ENCODE measurements around the gene RPL13A.
A peak's percentile ranks its signal among the peaks of the same experiment; 100 is the strongest.

The RPL13A gene

GRCh38 chr19:49512970-49513745 lies 25.8 kb downstream of the RPL13A start:
- peak in 1 of 2 experiments; percentile 49 for DNase-seq

- no peak for DNase-seq
Observed at GRCh38 chr19:49513746-49514118, 26.3 kb downstream of the RPL13A start.

GRCh38 chr19:49514151-49514550 lies 26.7 kb downstream of the RPL13A start:
- DNase-seq, result no peak

DNA sequence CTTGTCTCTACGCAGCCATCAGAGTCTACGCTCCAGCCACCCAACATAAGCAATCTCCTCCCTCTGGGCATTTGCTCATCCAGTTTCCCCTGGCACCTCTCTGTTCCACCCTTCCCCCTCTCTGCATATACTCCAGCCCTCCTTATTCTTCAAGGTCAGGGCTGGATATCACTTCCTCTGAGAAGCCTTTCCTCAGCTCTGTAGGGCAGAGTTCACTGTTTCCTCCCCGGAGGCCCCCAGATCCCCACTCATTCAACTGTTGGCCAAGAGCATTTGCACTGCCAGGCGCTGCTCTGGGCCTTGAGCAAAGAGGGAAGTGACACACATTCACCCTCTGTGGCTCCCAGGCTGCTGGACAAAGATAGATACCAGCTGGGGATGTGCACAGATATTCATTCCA lies 28.4 kb downstream of the RPL13A start:
- no peak for DNase-seq

DNA sequence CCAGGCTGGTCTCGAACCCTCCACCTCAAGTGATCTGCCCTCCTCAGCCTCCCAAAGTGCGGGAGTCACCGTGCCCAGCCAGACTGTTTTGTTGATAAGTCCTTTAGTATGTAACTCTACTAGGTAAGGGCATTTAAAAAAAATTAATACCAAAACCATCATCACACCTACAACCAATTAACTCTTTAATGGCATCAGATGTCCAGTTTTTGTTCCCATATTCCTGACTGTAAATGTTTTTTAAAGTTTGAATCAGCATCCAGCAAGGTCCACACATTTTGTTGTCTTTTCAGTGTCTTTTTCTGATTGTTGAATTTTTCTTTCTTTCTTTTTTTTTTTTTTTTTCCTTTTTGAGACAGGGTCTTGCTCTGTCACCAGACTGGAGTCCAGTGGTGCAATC lies 30.6 kb downstream of the RPL13A start:
- DNase-seq, result no peak

DNA sequence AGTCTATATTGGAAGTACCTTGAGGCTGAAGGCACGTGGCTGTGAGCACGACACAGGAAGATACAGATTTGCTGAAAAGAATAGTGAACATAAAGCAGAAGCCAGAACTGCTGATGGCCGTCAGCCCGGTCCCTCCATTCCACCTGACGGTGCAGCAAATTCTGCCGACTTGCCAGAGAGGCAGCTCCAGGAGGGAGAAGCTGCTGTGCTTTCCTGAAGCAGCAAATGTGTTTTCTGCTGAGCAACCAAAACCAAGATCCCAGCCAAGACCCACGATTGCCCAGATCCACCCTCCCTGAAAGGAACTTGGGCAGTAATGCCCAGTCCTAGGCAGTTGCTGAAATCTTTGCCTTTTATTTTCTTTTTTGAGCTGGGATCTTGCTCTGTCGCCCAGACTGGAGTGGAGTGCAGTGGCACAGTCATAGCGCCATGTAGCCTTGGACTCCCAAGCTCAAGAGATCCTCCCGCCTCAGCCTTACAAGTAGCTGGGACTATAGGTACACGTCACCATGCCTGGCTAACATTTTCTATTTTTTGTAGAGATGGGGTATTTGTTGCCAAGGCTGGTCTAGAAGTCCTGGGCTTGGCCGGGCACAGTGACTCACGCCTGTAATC lies 33.4 kb downstream of the RPL13A start:
- no peak for DNase-seq

DNA sequence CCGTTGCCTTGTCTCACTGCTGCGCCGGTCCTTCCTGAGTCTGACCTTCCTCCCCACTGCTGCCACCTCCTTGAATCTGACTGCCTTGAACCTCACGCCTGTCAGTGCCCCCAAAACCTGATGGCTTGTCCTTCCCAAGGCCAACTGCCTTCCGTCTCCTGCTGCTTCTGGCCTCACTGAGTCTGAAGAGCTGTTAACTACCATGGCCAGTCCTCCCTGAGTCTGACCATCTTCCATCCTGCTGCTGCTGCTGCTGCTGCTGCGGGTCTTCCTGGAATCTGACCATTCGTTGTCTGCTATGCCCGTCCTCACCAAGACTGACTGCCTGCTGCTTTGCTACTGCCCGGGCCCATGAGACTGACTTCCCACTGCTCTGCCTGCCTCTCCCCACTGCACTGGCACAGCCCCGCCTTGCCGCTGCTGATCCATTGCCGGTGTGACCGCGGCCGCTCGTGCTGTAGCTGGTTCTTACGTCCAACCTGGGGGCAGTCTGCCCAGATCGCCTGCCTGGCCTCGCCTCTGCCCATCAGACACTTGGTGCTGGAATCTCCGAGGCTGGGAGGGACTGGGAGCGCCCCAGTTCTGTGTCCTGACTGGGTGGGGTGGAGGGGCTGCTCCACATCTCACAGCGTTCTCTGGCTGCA lies 37.5 kb downstream of the RPL13A start:
- no peak for DNase-seq

- DNase-seq, result no peak
Observed at GRCh38 chr19:49528211-49528771, 40.9 kb downstream of the RPL13A start.

GRCh38 chr19:49530708-49531107 lies 43.3 kb downstream of the RPL13A start:
- no peak for DNase-seq

- peak; percentile 86 for DNase-seq
Observed at GRCh38 chr19:49533551-49534488, 46.4 kb downstream of the RPL13A start.

- DNase-seq, result peak in 1 of 2 experiments; percentile 42
Observed at GRCh38 chr19:49534632-49535385, 47.4 kb downstream of the RPL13A start.

- no peak for DNase-seq
Observed at GRCh38 chr19:49536921-49537462, 49.6 kb downstream of the RPL13A start.

DNA sequence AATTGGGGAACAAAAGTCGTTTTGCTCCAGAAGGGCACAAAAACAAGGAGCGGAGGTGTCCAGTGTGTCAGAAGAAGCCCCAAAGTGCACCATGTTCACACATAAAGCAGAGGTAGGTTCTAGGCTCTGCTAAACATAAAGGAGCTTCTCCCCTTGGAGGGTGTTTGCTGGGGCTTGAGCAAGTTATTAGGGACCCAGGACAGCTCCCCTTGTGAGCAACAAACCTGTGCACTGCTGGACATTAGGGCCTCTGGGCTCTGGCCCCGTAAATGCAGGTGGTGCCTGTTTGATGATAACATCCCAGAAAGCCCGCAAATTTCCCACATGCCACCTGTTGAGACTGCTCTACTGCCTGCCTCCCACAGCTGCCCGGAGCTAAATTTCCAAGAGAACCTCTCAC lies 51.2 kb downstream of the RPL13A start:
- DNase-seq, result no peak

DNA sequence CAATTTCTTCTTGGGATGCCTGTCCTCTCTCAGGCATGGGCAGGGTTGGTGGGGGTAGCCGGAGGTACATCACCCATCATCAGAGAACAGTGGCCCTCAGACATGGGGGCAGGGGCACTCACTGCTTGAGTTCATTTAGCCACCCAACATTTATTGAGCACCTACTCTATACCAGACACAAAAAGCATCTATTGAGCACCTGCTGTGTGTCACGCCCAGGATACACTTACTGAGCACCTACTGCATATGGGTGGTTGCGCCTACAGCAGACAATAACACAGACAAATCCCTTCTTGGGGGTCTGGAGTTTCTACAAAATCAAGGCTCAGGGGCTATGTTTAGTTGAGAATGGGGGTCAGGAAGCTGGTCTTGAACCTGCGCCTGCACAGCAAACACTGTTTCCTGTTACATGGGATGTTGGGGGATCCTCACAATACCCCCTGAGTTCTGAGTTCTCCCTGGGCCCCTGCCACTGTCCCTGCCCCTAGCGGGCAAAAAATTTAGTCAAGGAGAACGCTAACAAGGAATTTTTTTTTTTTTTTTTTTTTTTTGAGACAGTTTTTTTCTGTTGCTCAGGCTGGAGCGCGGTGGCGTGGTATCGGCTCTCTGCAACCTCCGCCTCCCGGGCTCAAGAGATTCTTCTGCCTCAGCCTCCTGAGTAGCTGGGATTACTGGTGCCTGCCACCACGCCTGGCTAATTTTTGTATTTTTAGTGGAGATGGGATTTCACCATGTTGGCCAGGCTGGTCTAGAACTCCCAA lies 52.0 kb downstream of the RPL13A start:
- DNase-seq, result no peak
